D721Med (cell line): Measurements from ENCODE around the gene CABCOCO1.

Source experiments
- DNase-seq: peaks from one replicate; pipeline ENCODE4 v3.0.0; 2011; ENCODE audit warnings: low spot score; ENCODE audit not compliant: insufficient read length
- FAIRE-seq: peaks from 2 replicates; lab custom pipeline; 2011; peaks lifted over from hg19 to GRCh38; lab: Jason Lieb, UNC
- TF ChIP-seq, protein P1 (sequence below): IDR thresholded peaks from 2 replicates; pipeline ENCODE4 v1.5.1; 2012; ENCODE audit warnings: mild to moderate bottlenecking, control low read depth; ENCODE audit not compliant: insufficient read depth; ENCODE audit errors: missing control alignments

The CABCOCO1 gene

DNA sequence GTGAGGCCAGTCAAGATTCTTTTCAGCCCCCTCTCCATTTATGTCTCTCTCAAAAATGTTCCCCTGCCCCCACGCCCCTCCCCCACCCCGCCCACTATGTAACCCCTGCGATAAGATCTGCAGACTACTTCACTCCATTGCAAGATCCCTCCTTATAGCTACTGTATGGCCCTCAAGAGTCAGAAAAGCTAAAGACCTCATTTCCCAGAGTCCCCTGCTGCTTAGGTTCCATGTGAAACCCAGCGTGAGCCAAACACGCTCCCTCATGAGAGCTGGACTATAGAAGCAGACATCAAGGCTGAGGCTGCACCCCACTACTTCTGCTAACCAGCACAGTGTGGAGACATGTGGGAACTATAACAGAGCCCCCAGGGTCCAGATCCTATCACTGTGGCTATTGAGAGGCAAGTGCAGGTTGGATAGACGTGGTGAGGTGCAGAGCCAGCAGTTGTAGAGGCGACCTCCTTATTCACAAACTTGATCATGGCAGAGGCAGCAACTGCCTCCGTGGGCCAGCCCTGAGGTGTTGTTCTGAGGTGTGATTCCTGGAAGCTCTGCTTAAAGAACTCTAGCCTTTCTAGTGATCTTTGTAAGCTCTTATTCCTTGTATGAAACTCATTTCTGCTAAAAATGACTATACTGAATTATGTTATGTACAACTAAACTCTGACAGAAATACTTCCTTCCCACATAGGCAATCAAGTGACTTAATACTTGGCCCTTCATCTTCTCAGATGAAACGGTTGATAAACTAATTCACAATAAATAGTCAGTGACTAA is 121.8 kb downstream of the CABCOCO1 start:
- no peak for DNase-seq
- TF ChIP-seq, protein P1, sequence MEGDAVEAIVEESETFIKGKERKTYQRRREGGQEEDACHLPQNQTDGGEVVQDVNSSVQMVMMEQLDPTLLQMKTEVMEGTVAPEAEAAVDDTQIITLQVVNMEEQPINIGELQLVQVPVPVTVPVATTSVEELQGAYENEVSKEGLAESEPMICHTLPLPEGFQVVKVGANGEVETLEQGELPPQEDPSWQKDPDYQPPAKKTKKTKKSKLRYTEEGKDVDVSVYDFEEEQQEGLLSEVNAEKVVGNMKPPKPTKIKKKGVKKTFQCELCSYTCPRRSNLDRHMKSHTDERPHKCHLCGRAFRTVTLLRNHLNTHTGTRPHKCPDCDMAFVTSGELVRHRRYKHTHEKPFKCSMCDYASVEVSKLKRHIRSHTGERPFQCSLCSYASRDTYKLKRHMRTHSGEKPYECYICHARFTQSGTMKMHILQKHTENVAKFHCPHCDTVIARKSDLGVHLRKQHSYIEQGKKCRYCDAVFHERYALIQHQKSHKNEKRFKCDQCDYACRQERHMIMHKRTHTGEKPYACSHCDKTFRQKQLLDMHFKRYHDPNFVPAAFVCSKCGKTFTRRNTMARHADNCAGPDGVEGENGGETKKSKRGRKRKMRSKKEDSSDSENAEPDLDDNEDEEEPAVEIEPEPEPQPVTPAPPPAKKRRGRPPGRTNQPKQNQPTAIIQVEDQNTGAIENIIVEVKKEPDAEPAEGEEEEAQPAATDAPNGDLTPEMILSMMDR, result no peak
- no peak for FAIRE-seq

DNA sequence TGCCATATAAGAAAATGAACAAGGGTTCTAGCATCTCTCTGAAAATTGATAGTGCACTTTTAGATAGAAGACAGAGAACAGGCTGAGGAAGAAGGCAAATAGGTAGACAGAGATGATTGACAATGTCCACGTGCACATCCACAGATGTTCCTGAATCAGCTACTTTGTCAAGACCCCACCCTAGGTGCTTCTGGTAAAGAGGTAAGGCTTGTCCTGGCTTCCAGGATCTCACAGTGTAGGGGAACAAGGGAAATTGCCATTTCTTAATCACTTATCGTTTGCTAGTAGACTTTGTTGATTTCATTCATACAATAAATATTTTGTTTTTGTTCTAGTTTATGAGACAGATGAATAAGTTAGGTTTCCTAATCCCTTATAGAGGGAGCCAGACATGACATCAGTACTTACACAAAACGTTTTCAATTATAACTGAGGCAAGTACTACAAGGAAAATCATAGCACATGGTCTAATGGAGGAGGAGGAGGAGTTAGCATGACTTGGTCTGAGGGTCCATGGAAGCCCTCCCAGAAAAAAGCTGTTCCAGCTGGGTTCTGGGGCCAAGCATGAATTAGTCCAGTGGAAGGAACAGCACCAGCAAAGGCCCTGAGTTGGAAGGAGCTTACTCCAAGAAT is 122.9 kb downstream of the CABCOCO1 start:
- no peak for DNase-seq
- FAIRE-seq, result no peak
- TF ChIP-seq, protein P1, result no peak

DNA sequence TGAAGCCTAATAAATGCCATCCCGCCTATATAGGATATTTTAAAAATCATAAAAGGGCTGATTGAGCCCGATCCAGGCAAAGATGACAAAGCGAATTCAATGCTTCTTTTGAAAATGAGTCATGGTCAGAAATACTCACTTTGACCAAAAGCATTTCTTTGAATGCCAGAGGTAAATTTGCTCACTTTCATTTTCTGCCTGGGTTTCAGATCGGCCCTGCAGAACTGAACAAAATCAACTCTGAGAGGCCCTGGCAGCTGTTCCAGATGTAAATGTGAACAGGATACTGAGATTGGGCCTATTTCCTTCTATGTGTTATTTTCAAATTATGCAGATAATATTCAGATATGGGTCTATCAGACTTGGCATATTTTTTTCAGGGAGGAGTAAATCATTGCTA is 124.0 kb downstream of the CABCOCO1 start:
- FAIRE-seq (no peak), DNase-seq (no peak)
- TF ChIP-seq, protein P1, result no peak

DNA sequence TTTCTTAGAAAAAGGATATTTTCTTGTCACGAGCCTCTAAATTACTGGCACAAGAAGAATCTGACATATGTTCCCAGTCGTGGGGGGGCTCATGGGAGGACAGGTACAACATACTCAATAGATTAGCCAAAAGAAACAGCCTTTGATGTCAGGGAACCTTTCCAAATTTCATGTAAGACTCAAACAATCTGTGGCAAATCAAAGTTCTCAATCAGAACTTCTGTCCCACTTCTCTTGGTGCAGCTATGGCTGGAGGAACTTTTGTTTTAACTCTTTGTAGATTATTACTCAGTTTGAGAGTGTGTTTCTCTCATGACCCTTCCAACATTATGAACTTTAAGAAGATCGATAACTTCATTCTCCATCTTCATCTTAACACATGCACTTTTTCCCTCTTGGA is 124.4 kb downstream of the CABCOCO1 start:
- FAIRE-seq, result no peak

DNA sequence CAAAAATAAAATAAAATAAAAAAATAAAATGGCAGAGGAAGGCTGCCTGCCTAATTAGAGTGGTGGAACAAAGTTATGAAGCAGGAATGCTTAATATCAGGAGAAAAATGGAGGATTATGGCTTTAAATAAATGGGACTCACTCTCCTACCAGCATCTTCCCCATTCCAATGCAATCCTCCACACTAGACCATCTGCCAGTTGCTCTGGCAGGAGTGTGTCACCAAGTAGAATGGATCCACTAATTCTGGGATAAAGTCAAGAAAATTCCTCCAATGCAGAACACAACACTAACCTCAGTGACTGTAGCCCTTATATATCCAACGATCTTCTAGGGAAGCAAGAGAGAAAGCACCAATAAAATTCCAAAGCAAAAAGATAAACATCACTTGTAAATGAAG is 126.3 kb downstream of the CABCOCO1 start:
- FAIRE-seq, result no peak
- DNase-seq, result no peak
- TF ChIP-seq, protein P1, result no peak

More for the DNA sequence above, 124.4 kb downstream of the CABCOCO1 start:
- TF ChIP-seq, protein P1, result no peak
- no peak for DNase-seq

DNA sequence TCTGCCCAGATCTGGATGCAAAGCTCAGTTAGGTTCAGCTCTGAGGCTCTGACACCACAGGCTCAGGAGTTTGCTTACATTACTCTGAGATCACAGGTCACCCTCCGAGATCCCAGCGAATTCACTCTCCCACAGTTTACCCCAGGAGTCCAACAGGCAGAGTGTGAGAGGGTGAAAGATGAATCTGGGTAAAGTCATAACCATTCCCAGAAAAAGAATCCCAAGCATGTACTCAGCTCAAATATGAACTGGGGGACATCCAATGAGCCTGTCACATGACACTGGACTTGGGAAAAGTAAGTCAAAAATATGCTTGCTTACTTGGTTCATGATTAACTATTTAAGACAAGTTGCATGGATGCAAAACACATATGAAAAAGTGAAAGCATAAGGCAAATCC is 128.5 kb downstream of the CABCOCO1 start:
- TF ChIP-seq, protein P1, result no peak
- FAIRE-seq (no peak), DNase-seq (no peak)
